NCI-H2081 treated with DMSO at 0.1 percent for 48 hours (cell line): ENCODE data around the gene FAM210B.
"Not testable (repeated sequence)": the region's sequence is repeated elsewhere in the genome, so short reads cannot be mapped to it uniquely, and the experiment has no call there.

Source experiments
- DNase-seq: peaks from one replicate; lab custom pipeline; 2025; lab: John Stamatoyannopoulos, UW

The FAM210B gene

GRCh38 chr20:56392881-56393482 is 34.2 kb downstream of the FAM210B start:
- no peak for DNase-seq

DNA sequence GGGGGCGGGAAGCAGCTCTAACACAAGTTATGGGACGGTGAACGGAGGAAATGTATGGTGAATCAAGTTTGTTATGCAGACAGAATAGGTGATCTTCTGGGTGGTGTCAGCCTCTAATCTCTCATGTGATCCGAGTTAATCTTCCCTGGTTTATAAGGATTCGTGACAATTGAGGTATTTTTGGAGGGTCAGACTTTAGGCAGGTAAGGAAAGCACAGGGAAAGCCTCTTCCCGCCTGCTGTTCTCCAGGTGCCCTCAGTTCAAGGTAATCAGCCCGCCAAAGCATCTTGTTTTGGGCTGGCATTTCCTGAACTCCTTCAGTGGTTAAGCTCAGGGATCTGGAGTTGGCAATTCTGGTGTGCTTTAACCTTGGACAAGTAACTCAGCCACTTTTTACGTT is 34.9 kb downstream of the FAM210B start:
- no peak for DNase-seq

DNA sequence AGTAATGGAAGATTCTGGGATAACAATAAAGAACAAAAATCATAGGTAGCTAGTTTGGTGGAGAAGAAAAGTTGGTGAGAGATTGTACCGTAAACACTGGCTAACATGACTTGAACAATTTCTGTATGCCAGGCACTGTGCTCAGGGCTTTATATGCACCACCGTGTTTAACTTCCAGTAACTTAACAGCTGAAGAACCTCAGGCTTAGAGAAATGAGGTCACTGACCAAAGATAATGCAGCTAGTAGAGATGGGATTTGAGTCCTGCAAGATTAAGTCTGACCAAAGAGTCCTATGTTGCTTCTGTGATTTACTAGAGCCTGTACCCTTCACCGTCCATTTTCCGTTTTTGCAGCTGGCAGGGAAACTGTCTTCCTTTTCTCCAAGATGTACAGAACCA is 36.4 kb downstream of the FAM210B start:
- no peak for DNase-seq

GRCh38 chr20:56400001-56400640 is 41.3 kb downstream of the FAM210B start:
- DNase-seq, result no peak

GRCh38 chr20:56403465-56403864 is 44.7 kb downstream of the FAM210B start:
- no peak for DNase-seq

DNA sequence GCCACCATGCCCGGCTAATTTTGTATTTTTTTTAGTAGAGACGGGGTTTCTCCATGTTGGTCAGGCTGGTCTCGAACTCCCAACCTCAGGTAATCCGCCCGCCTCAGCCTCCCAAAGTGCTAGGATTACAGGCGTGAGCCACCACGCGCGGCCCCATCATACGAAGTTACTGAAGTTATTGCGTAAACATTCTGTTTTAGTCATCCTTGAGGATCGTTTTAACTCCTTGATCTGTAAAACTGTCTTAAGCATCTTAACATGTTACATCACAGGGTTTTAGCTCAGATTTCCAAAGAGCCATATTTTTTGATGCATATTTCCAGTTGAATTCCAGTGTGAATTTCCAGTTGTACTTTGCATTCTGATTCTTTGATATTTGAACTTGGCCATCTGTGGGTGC is 46.6 kb downstream of the FAM210B start:
- not testable (repeated sequence) for DNase-seq

DNA sequence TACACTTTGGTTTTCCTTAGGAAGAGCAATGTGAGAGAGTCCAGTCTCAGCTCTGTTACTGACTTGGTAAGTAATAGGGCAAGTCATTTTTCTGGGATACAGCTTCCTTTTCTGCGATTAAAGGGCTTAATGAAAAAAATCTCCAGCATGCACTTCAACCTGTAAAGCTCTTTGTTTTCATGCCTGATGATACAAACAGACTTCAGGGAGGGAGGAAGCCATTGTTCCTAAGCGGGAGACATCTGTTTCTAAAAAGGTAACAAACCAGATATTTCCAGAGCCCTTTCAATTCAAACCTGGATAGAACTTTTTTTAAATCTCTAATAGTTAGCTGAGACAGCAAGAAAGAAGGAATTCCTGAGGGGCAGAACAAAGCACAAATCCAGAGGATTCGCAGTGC is 48.1 kb downstream of the FAM210B start:
- DNase-seq, result no peak

GRCh38 chr20:56409521-56409920 is 50.7 kb downstream of the FAM210B start:
- DNase-seq, result no peak

GRCh38 chr20:56409956-56410355 is 51.2 kb downstream of the FAM210B start:
- no peak for DNase-seq

- not testable (repeated sequence) for DNase-seq
These were observed 52.5 kb downstream of the FAM210B start for GRCh38 chr20:56411287-56411686.

- no peak for DNase-seq
These were observed 53.1 kb downstream of the FAM210B start, which contains the start of gene CASS4 for GRCh38 chr20:56411759-56412472. Gene CASS4 (plus strand): TSS chr20:56412260. CDS start chr20:56412459, 199 bp downstream.

DNA sequence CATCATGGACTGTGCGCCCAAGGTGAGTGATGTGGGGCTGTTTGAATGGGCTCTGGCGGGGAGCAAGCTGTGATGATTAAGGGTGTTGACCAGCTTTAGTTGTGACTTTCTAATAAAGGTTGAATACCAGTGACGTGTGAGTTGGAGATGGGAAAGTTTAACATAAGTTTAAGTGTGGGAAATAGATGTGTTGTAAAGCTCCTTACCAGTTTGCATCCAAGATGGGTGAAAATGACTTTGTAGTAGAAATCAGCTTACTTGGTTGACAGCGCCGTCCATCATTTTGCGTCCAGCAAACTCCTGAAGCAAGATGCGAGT is 53.7 kb downstream of the FAM210B start:
- no peak for DNase-seq

DNA sequence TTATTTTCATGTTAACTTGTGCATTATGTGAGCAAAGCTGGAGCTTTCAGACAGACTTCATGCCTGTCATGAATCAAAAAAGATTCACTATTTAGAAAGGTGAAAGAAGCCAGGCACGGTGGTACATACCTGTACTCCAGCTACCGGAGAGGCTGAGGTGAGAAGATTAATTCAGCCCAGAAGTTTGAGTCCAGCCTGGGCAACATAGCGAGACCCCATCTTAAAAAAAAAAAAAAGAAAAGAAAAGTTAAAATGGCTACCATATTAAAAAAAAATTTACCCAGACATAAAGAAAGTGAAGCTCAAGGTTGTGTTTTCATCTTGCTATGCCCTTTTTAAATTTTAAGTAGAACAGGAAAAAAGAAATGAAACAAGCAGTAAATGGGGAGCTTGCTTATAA is 54.2 kb downstream of the FAM210B start:
- no peak for DNase-seq

DNA sequence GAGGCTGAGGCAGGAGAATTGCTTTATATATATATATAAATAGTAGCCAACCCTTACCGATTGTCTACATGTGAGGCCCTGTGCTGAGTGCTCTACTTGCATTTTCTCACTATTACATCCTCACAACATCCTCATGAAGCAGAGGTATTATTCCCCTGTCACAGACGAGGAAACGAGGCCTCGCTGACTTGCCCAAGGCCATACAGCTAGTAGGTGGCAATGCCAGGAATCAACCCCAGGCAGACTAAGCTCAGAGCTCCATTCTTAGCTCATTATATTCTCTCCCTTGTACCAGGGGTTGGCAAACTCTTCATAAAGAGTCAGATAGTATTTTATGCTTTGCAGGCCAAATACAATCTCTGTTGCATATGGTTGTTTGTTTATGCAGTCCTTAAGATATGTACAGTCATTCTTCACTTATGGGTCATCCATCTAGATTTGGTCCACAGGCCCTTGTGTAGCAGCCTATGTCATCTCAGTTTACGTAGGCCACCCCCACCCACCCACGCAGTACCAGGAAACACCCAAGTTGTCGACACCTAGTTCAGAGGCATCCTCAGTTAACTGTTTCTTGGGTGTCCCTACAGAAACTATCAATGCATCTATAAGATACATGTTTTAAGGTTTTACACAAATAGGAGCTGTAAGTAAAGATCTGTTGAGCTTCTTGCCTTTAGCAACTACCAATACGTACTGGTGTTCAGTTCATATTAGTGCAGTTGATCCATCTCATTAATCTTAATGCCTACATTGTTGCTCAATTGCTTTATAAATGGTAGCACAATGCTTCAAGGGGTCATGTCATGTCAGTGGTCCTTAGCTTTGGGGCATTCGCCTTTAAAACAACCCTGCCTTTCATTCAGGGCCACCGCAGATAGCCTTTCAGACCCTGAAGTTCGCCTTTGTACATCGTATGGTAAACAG is 56.3 kb downstream of the FAM210B start:
- DNase-seq, result no peak

GRCh38 chr20:56417402-56417801 is 58.6 kb downstream of the FAM210B start:
- no peak for DNase-seq

GRCh38 chr20:56417911-56418310 is 59.1 kb downstream of the FAM210B start:
- no peak for DNase-seq
